ENCODE data around the gene TRIM8.
"Not testable (repeated sequence)": the region's sequence is repeated elsewhere in the genome, so short reads cannot be mapped to it uniquely, and the experiment has no call there.

TRIM8 gene

GRCh38 chr10:102673236-102673818 lies 29.0 kb downstream of the TRIM8 start:
- DNase-seq: no peak

- peak; percentile 40 for DNase-seq
Measured at GRCh38 chr10:102673819-102674511, 29.7 kb downstream of the TRIM8 start.

- DNase-seq: no peak
Measured at GRCh38 chr10:102674566-102674965, 30.3 kb downstream of the TRIM8 start.

- DNase-seq: no peak
Measured at GRCh38 chr10:102675011-102675665, 30.9 kb downstream of the TRIM8 start.

- DNase-seq: no peak
Measured at GRCh38 chr10:102675666-102676533, 31.6 kb downstream of the TRIM8 start.

- no peak for DNase-seq
Measured at GRCh38 chr10:102676534-102677315, 32.4 kb downstream of the TRIM8 start.

GRCh38 chr10:102677331-102678067 lies 33.2 kb downstream of the TRIM8 start:
- no peak for DNase-seq

GRCh38 chr10:102678068-102678400 lies 33.8 kb downstream of the TRIM8 start:
- DNase-seq: no peak

GRCh38 chr10:102678842-102679289 lies 34.6 kb downstream of the TRIM8 start:
- no peak for DNase-seq

- DNase-seq: no peak
Measured at GRCh38 chr10:102679596-102679995, 35.3 kb downstream of the TRIM8 start.

GRCh38 chr10:102681696-102682095 lies 37.4 kb downstream of the TRIM8 start:
- no peak for DNase-seq

- no peak for DNase-seq
Measured at GRCh38 chr10:102682416-102682815, 38.1 kb downstream of the TRIM8 start.

GRCh38 chr10:102682981-102683380 lies 38.7 kb downstream of the TRIM8 start:
- DNase-seq: no peak

GRCh38 chr10:102683736-102684135 lies 39.5 kb downstream of the TRIM8 start:
- DNase-seq: no peak

- DNase-seq: no peak
Measured at GRCh38 chr10:102691285-102692066, 47.2 kb downstream of the TRIM8 start.

- DNase-seq: not testable (repeated sequence)
Measured at GRCh38 chr10:102695401-102695800, 51.1 kb downstream of the TRIM8 start.

GRCh38 chr10:102696736-102697135 lies 52.5 kb downstream of the TRIM8 start:
- DNase-seq: no peak

GRCh38 chr10:102698894-102699293 lies 54.6 kb downstream of the TRIM8 start:
- no peak for DNase-seq

GRCh38 chr10:102701272-102701671 lies 57.0 kb downstream of the TRIM8 start:
- DNase-seq: no peak

GRCh38 chr10:102701796-102702195 lies 57.5 kb downstream of the TRIM8 start:
- DNase-seq: no peak

- no peak for DNase-seq
Measured at GRCh38 chr10:102702742-102703141, 58.5 kb downstream of the TRIM8 start.
